HG03060 (cell line): ENCODE measurements around the gene TAS1R3.
"Not testable (repeated sequence)": the region's sequence is repeated elsewhere in the genome, so short reads cannot be mapped to it uniquely, and the experiment has no call there.

Source experiments
- ATAC-seq: cut with Tn5 transposase; IDR thresholded peaks from one replicate; pipeline ENCODE4 v1.9.1; 2021; ENCODE audit warnings: low read depth, moderate number of reproducible peaks; ENCODE audit not compliant: unreplicated experiment

The TAS1R3 gene

DNA sequence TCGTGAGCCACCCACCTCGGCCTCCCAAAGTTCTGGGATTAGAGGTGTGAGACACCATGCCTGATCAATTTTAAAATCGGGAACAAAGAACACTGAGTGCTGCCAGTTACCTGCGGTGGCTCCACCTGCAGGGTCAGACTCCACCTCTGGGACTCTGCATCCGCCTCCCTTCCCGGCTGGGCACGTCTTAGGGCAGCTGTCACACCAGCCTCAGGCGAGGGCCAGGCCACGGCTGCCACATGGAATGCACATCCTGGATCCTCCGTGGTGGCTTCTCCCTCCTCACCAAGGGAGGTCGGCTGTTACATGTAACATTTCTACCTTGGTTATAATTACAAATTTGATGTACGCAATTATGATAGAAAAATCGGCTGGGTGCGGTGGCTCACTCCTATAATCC lies 33.2 kb downstream of the TAS1R3 start:
- no peak for ATAC-seq

GRCh38 chr1:1365875-1366698 lies 35.0 kb downstream of the TAS1R3 start:
- no peak for ATAC-seq

GRCh38 chr1:1366699-1367066 lies 35.6 kb downstream of the TAS1R3 start:
- ATAC-seq = no peak

- no peak for ATAC-seq
Measured at GRCh38 chr1:1367315-1367714, 36.2 kb downstream of the TAS1R3 start.

DNA sequence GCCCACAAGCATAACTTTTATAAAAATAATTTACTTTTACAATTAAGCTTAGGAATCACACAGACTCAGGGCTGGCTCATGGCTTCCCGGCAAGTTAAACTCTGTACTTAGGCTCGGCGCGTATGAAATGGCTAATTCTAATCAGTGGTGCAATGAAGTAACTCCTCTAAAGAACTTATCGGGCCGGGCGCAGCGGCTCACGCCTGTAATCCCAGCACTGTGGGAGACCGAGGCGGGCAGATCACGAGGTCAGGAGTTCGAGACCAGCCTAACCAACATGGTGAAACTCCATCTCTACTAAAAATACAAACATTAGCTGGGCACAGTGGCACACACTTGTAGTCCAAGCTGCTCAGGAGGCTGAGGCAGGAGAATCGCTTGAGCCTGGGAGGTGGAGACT lies 39.0 kb downstream of the TAS1R3 start:
- not testable (repeated sequence) for ATAC-seq

DNA sequence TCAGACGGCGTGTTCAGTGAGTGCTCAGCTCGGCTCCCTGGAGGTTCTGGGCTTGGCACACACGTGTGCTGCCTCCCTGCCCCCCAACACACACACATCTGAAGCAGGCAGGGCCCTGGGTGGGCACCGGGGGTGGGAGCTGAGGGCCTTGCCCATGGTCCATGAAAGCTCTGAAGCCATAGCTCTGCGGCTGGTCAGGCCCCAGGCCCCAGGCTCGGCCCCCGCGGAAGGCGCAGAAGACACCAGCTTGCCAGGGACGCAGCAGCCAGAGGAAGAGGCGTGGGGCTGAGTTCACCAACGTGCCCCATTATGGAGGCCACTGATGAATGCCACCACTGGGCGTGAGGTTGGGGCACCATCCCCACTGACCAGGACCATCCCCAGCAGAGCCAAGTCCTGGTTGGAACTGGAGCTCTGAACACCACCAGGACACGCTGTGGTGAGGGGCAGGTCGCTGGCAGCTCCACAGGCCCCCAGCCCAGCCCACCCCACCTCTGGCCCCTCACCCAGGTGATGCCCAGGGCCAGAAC lies 39.8 kb downstream of the TAS1R3 start:
- ATAC-seq = no peak

DNA sequence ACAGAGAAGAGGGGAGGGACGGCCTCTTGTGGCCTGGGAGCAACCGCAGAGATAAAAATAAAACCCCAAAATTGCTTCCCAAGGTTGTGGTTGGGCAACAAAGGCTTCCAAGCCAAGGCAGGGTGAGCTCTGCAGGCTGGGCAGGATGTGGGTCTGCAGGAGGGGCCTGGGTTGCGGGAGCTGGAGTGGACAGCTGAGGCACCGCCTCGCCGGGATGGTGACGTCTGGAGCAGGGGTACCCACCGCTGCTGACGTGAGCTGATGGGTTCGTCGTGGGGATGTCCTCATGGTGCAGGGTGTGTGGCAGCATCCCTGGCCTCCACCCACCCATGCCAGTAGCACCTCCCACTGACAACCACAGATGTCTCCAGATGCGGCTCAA lies 40.3 kb downstream of the TAS1R3 start:
- no peak for ATAC-seq

DNA sequence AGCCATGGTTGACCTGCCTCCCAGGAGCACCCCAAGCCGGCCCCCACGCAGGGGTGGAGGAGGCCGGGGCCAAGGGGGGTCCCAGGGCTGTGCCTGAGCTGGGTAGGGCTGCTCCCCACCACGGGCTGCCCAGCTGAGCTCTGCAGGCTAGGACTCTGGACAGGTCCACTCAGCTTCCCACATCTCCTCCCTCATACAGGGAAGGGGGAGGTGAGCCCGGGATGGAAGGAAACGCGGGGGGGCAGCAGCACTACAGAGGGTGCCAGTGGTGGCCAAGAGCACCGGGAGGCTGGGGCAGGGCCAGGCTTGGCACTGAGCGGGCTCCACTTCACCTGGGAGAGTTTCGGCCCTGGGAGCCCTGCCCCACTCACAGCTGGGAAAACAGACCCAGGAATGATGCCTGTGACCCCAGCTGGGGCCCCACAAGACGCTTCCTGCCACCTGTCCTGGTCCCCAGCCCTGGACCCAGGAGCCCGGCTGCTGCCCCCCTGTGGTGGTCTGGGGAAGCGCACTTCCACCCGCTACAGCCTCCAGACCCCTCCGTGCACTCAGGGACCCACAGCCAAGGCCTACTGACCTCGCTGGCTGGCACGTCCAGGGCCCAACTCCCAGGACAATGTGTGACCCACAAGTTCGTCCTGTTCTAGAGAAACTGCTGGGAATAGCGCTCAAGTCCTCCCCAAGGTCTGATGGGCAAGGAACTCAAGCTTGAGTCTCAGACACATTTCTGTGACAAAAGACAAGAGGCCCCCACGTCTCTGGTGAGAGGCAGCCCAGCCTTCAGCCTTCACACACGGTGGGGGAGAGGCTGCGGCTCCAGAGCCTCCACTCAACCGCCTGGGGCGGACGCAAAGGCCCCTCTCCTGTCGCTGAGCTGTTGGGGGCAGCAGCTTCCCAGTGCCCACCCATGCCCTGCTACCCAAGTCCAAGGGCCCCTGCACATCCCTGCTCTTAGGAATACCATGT lies 40.9 kb downstream of the TAS1R3 start:
- no peak for ATAC-seq

- ATAC-seq = no peak
Measured at GRCh38 chr1:1373051-1373814, 42.2 kb downstream of the TAS1R3 start.

DNA sequence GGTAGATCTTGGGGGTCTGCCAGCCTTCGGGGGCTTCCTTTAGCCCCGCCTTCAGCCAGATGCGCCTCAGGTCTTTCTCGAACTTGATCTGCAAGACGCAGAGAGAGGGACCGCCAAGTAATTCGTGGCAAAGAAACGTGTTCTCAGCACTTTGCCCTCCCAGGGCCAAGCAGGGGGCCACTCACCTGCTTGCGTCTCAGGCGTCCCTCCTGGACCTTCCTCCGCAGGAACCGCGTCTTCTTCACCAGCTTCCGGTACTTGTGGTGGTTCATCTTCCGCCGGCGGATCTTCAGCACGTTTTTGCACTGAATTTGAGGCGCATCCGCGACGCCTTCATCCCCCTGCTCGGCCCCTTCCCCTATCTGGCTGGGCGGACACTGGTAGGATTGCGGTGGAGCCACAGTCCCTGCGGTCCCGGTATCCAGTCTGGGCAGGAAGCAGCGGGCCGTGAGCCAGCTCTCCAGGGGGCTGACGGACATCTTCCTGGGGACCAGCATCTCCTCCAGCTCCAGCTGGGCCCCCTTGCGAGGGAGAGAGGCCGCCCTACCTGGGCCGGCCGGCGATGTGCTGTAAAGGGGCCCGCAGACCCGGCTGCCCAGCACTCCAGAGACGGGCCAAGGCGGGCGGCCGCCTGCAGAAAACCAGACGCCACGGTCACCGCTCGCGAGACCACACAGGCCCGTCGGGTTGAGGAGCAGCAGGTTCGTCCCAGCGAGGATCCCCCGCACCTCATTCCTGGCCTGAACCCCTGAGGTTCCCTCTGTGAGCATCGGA lies 42.9 kb downstream of the TAS1R3 start:
- ATAC-seq = no peak

DNA sequence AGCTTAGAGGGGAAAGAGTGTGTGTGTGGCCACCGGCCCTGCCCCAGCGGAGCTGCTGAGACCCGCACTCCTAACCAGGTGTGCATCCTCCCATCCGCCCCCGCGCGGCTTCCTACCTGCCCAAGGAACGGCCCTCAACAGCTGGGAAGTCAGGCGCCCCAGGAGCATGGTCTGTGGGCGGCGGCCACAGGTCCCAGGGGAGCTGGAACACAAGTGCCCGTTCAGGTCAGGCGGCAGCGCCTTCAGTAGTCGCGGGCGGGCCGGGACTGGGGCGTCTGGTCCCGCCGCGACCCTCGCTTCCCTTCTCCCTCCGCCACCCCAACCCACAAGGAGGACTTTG lies 43.5 kb downstream of the TAS1R3 start:
- no peak for ATAC-seq

GRCh38 chr1:1374929-1375662 lies 44.0 kb downstream of the TAS1R3 start, which contains the start of gene AURKAIP1:
TSS of gene AURKAIP1 (minus strand) at chr1:1375207. CDS start at chr1:1374756, 451 bp downstream.
- peak; percentile 94 for ATAC-seq

- no peak for ATAC-seq
Measured at GRCh38 chr1:1376551-1377226, 45.6 kb downstream of the TAS1R3 start.

- no peak for ATAC-seq
Measured at GRCh38 chr1:1377540-1378205, 46.6 kb downstream of the TAS1R3 start.

GRCh38 chr1:1380860-1381259 lies 49.8 kb downstream of the TAS1R3 start:
- ATAC-seq = no peak

- ATAC-seq = no peak
Measured at GRCh38 chr1:1381294-1381693, 50.2 kb downstream of the TAS1R3 start.
